Measurements from ENCODE around the gene ECE2. TPM values are rescaled to one million over a fixed set of nuclear protein-coding genes. Genes with fewer than 3 reads are reported as not detected.

The ECE2 gene
- polyA plus RNA-seq, 2 of the 4 experiments (the other 2 are of a cell fraction) = not detected

DNA sequence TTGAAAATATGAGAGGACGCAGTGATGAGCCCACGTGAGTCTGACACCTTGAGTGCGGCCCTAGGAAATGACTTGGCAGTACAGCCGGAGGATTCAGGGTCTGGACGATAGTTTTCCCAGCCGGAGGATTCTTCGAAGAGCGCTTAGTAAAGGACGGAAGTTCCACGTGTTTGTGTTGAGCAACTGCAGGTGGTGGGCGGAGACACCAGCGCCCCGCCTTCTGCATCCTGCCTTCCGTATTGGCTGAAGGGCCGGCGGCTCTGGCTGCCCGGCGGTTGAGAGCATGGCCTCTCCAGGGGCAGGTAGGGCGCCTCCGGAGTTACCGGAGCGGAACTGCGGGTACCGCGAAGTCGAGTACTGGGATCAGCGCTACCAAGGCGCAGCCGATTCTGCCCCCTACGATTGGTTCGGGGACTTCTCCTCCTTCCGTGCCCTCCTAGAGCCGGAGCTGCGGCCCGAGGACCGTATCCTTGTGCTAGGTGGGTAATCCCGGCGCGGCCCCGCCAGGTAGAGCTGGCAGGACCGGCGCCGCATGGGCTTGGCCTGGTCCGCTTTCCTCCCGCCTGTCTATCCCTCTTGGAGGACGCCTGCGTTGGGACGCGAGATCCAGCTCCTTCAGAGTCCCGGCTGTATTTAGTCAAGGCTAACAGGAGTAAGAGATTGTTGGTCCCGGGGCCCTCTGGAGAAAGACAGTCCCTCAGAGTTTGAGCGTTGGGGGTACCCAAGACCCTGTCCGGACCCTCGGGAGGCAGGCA is 26.2 kb upstream of the ECE2 start, which contains the start of gene EEF1AKMT4 (continued):
- TF ChIP-seq HOXB13 (CRISPR knock-in tag; IDR thresholded peaks at IDR 0.05; ENCODE audit: low read depth) (no peak), ELK1 (IDR thresholded peaks at IDR 0.05; ENCODE audit: low read depth, low read length) (no peak), EP300 (IDR thresholded peaks at IDR 0.05) (no peak), BCL3 (IDR thresholded peaks at IDR 0.05) (no peak), NFE2L2 (conservative IDR thresholded peaks at IDR 0.05; ENCODE audit: low read length) (no peak), CBX2 (IDR thresholded peaks at IDR 0.05; ENCODE audit: borderline replicate concordance, low read depth) (no peak), JUNB (IDR thresholded peaks at IDR 0.05) (no peak), CHD4 (IDR thresholded peaks at IDR 0.05; ENCODE audit: borderline replicate concordance) (no peak), NR3C1 (IDR thresholded peaks at IDR 0.05) (no peak), MYC (IDR thresholded peaks at IDR 0.05; ENCODE audit: borderline replicate concordance, low read length) (peak; percentile 98), MAZ (IDR thresholded peaks at IDR 0.05; ENCODE audit: borderline replicate concordance, low read depth, low read length) (no peak), KDM1A (IDR thresholded peaks at IDR 0.05; ENCODE audit: low read depth) (no peak), CHD2 (IDR thresholded peaks at IDR 0.05; ENCODE audit: low read length, partially characterized antibody) (no peak), E2F6 (IDR thresholded peaks at IDR 0.05; ENCODE audit: borderline replicate concordance, low read depth) (0 out of 2 replicates have a peak, but pooled peaks have one; percentile 37), REST (IDR thresholded peaks at IDR 0.05) (no peak), ZC3H11A (IDR thresholded peaks at IDR 0.05) (no peak), POLR2A (IDR thresholded peaks at IDR 0.05; ENCODE audit: low read length) (peak; percentile 67), NPAS2 (CRISPR knock-in tag; IDR thresholded peaks at IDR 0.05; ENCODE audit: borderline replicate concordance) (no peak), ZNF302 (CRISPR knock-in tag; IDR thresholded peaks at IDR 0.05) (no peak), RAD21 (conservative IDR thresholded peaks at IDR 0.05 in 1 of 2, IDR thresholded peaks at IDR 0.05 in 1 of 2) (no peak)

Measured in A549 (cell line).